SH-SY5Y (cell line): ENCODE measurements around the gene BANK1.

Experiments
- GATA2 ChIP-seq: IDR thresholded peaks from 2 replicates; pipeline ENCODE4 v1.6.1; 2011; ENCODE audit warnings: mild to moderate bottlenecking, low read depth, low read length
- GATA3 ChIP-seq: IDR thresholded peaks from 2 replicates; pipeline ENCODE4 v1.6.1; 2011; ENCODE audit warnings: low read depth, mild to moderate bottlenecking, low read length, moderate library complexity

BANK1 gene

DNA sequence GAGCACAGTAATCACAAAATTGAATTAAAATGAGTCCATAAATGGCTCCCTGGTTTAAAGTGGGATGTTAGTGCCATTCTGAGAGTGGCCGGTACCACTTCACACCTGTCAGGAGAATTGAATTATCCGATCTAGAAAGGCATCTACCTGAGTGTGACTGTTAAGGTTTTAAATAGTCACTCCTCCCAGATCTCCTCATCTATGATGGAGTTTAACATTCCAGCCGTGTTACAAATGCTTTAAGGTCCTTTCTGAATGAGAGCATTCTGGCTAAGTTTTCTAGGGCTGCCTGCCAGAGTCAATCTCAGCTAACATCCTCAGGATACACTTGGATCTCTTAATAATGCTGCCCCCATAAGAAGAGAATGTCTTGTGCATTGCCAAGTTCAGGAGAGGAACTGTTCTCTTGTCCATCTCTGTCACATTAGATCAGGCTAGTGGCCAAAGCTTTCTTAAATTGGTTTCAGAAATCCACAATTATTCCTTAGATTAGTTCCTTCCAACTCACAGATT lies 323.6 kb downstream of the BANK1 start:
- TF ChIP-seq GATA3 (no peak), GATA2 (no peak)

DNA sequence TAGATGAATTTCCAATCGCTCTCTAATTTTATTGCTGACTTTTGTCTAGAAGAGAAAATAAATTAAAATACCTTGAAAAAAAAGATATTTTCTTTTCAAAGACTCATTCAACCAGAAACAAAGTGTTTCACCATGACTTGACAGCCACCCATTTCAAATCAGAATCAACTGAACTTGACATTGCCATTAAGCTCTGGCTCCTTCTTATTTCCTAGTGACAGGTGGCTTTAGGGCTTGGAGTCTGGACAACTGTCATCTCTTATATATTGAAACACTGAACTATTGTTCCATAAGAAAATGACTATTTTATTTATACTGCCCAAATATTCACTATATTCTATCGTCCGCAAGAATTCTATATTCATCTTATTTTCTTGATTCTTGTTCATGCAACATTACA lies 325.6 kb downstream of the BANK1 start:
- TF ChIP-seq GATA3 (no peak), GATA2 (no peak)

- no peak for TF ChIP-seq GATA2
- no peak for TF ChIP-seq GATA3
Observed at GRCh38 chr4:102120846-102121245, 330.3 kb downstream of the BANK1 start.
